Activated CD4-positive, alpha-beta T cell treated with anti-CD3 and anti-CD28 coated beads, Interleukin-2, amount 50 U/mL, for 48 hours (primary cell): ENCODE data around the gene ZNF366.

Experiments used
- DNase-seq, 2 experiments: peaks; one replicate each; pipeline ENCODE4 v3.0.0-alpha.2; 2020

ZNF366 gene

DNA sequence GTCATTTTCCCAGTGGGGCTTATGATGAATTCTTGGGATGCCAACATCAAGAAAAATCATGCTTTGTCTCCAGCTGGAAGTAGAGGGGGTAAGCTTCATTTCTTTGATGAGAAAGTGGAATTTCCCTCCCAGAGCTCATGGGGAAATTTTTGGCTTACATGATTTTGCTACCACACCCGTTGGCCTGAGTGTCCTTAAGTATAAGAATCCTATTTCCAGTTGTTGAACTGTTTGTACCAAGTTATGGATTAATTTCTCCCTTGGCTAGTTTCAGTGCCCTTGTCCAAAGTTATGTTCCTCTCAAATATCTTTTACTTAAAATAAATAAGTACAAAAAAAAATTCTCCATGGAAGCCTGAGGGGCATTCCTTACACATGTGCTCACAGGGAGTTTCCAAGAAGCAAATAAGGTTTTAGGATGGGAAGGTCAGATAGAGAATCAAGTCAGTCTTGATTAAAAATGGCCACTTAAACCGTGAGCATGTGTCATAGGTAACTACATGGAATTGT, 104.8 kb downstream of the ZNF366 start:
- no peak for DNase-seq

DNA sequence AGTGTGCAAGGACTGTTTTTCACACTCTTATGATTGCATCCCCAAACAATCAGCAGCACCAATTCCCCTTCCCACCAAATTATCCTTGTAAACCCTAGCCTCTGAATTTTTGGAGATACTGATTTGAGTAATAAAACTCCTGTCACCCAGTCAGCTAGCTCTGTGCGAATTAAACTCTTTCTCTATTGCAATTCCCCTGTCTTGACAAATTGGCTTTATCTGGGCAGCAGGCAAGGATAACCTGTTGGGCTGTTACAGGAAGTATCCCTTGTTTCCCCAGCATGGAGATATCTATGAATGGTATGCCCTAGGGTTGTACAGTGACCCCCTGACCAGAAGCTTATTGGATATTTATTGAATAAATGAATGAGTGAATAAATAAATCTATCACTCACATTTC, 106.3 kb downstream of the ZNF366 start:
- no peak for DNase-seq

DNA sequence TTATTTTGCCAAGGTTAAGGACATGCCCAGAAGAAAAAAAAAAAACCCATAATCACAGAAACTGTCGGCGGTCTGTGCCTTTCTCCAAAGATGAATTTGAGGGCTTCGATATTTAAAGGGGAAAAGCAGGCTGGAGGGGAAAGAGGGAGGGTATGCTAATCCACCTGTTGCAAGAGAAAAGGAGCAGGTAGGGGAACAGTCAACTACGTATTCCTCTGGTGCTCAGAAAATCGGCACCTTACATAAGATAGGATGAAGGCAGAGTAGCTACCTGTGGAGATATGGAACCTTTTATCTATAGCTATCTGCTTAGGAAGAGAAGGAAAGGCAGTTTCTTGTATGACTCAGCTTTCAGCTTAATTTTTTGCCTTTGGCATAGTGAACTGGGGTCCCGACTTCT, 109.4 kb downstream of the ZNF366 start:
- no peak for DNase-seq

DNA sequence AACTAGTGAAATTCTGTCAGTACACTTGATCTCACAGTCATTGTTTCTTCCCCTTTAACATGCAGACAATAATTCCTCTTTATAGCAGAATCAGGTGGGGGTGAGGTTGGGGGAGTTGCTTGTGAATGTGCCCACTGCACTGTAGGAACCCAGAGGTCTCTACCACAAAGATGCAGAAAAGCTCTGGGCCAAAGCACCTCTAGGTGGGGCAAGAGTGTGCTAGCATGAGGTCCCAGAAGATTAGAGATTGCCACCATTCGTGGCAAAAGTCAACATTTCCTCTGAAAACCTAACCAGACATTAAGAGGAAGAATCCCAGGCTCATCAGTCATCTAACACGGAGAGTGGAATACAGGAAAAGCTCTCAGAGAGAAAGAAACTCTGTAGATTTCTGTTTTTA, 112.5 kb downstream of the ZNF366 start:
- DNase-seq = no peak

DNA sequence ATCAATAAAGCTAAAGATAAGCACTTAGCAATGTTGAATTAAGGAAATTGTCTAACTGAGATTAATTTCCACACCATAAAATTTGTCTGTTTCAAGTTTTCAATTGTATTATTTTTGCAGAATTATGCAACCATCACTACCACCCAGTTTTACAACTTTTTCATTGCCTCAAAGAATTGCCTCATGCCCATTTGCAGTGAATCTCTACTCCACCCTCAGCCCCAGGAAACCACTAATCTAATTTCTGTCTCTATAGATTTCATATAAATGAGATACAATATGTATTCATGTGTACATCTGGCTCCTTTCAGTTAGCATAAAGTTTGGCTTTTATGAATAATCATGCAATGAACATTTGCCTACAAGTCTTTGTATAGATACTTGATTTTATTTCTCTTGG, 114.2 kb downstream of the ZNF366 start:
- no peak for DNase-seq
